Measurements from ENCODE around the gene FAM219B.
"Not testable (repeated sequence)": the region's sequence is repeated elsewhere in the genome, so short reads cannot be mapped to it uniquely, and the experiment has no call there.

Gene FAM219B

GRCh38 chr15:74903676-74904075 is 3.0 kb downstream of the FAM219B start:
- no peak for DNase-seq (ENCODE audit: low read depth, low spot score)

- DNase-seq (ENCODE audit: low read depth, low spot score), result no peak
Observed at GRCh38 chr15:74902295-74903075, 4.2 kb downstream of the FAM219B start.

GRCh38 chr15:74901612-74902063 is 5.0 kb downstream of the FAM219B start:
- no peak for DNase-seq (ENCODE audit: low read depth, low spot score)

GRCh38 chr15:74897300-74897701 is 9.3 kb downstream of the FAM219B start:
- DNase-seq (ENCODE audit: low read depth, low spot score), result no peak

- no peak for DNase-seq (ENCODE audit: low read depth, low spot score)
Observed at GRCh38 chr15:74896316-74896715, 10.3 kb downstream of the FAM219B start.

GRCh38 chr15:74895830-74896229 is 10.8 kb downstream of the FAM219B start:
- DNase-seq (ENCODE audit: low read depth, low spot score), result no peak

GRCh38 chr15:74894383-74894782 is 12.3 kb downstream of the FAM219B start:
- DNase-seq (ENCODE audit: low read depth, low spot score), result not testable (repeated sequence)

GRCh38 chr15:74893627-74894026 is 13.0 kb downstream of the FAM219B start:
- DNase-seq (ENCODE audit: low read depth, low spot score), result no peak

GRCh38 chr15:74892931-74893330 is 13.7 kb downstream of the FAM219B start:
- no peak for DNase-seq (ENCODE audit: low read depth, low spot score)

- no peak for DNase-seq (ENCODE audit: low read depth, low spot score)
Observed at GRCh38 chr15:74892313-74892712, 14.3 kb downstream of the FAM219B start.

- no peak for DNase-seq (ENCODE audit: low read depth, low spot score)
Observed at GRCh38 chr15:74891469-74891868, 15.2 kb downstream of the FAM219B start.

- no peak for DNase-seq (ENCODE audit: low read depth, low spot score)
Observed at GRCh38 chr15:74890665-74890960, 16.0 kb downstream of the FAM219B start.

- no peak for DNase-seq (ENCODE audit: low read depth, low spot score)
Observed at GRCh38 chr15:74889883-74890664, 16.6 kb downstream of the FAM219B start, which contains the start of gene MPI. Gene MPI, plus strand, starts transcription at chr15:74890042. Its CDS starts 32 bp downstream, at chr15:74890074.

- no peak for DNase-seq (ENCODE audit: low read depth, low spot score)
Observed at GRCh38 chr15:74889390-74889882, 17.2 kb downstream of the FAM219B start.

- DNase-seq (ENCODE audit: low read depth, low spot score), result no peak
Observed at GRCh38 chr15:74888716-74889115, 17.9 kb downstream of the FAM219B start.

- not testable (repeated sequence) for DNase-seq (ENCODE audit: low read depth, low spot score)
Observed at GRCh38 chr15:74887537-74888193, 19.0 kb downstream of the FAM219B start.

- DNase-seq (ENCODE audit: low read depth, low spot score), result no peak
Observed at GRCh38 chr15:74885461-74885860, 21.2 kb downstream of the FAM219B start.

- DNase-seq (ENCODE audit: low read depth, low spot score), result no peak
Observed at GRCh38 chr15:74884428-74885223, 22.0 kb downstream of the FAM219B start.

GRCh38 chr15:74882528-74882927 is 24.1 kb downstream of the FAM219B start:
- DNase-seq (ENCODE audit: low read depth, low spot score), result no peak

- no peak for DNase-seq (ENCODE audit: low read depth, low spot score)
Observed at GRCh38 chr15:74878273-74878672, 28.4 kb downstream of the FAM219B start.

GRCh38 chr15:74873756-74874424 is 32.8 kb downstream of the FAM219B start:
- DNase-seq (ENCODE audit: low read depth, low spot score), result no peak

All from brain pericyte (primary cell).